Skeletal muscle tissue (tissue), 4 donors: ENCODE results near the gene METRNL. TPM values are rescaled to one million over a fixed set of nuclear protein-coding genes. Genes with fewer than 3 reads are reported as not detected.
"Not testable (repeated sequence)": the region's sequence is repeated elsewhere in the genome, so short reads cannot be mapped to it uniquely, and the experiment has no call there.

ENCODE experiments used
- H3K27ac ChIP-seq: one replicate; pipeline ENCODE4 v1.7.0; 2013; ENCODE audit warnings: mild to moderate bottlenecking, low read depth, low read length, inconsistent platforms
- H3K27me3 ChIP-seq, 3 donors: one replicate each; pipeline ENCODE4 v1.7.0; 2013; ENCODE audit warnings: low read length in 3 of 3; ENCODE audit not compliant: control insufficient read depth in 3 of 3, insufficient read depth in 3 of 3
- H3K36me3 ChIP-seq, 3 donors: one replicate each; pipeline ENCODE4 v1.7.0; 2013; ENCODE audit warnings: low read length in 3 of 3; ENCODE audit not compliant: control insufficient read depth in 3 of 3, insufficient read depth in 3 of 3
- H3K4me1 ChIP-seq, 3 donors: one replicate each; pipeline ENCODE4 v1.7.0; 2013; ENCODE audit warnings: low read length in 3 of 3, mild to moderate bottlenecking in 3 of 3; ENCODE audit not compliant: control insufficient read depth in 3 of 3, insufficient read depth in 3 of 3
- H3K4me3 ChIP-seq, 3 donors: one replicate each; pipeline ENCODE4 v1.7.0; 2013; ENCODE audit warnings: low read length in 3 of 3
- H3K9ac ChIP-seq, 3 donors: one replicate each; pipeline ENCODE4 v1.7.0; 2013; ENCODE audit warnings: low read length in 3 of 3, mild to moderate bottlenecking in 3 of 3, moderate library complexity in 2 of 3, low read depth in 1 of 3
- H3K9me3 ChIP-seq, 3 donors: one replicate each; pipeline ENCODE4 v1.7.0; 2013; ENCODE audit warnings: low read length in 3 of 3; ENCODE audit not compliant: control insufficient read depth in 3 of 3
- total RNA-seq: library from RNA; depleted of rRNA; stranded (reverse); fragments of >200 nt; gene quantifications from one replicate; pipeline ENCODE4 v1.2.3, GENCODE V29; 2014
- donor health status: Osteomylitis.

METRNL gene
- total RNA-seq, 1 donor from 2014 or later: 31.3 TPM

GRCh38 chr17:83116783-83117555 lies 37.6 kb downstream of the METRNL start:
- Histone ChIP-seq H3K36me3 (no peaks in the 10 kb centered on the region), H3K9me3 (no peaks in the 10 kb centered on the region), H3K4me3 (no peak overlapping the region), H3K4me1 (peaks cover 0 to 3% (median 0%) of the 10 kb centered on the region in 3 donors), H3K9ac (no peak overlapping the region), H3K27ac (no peak overlapping the region), H3K27me3 (peaks cover 11 to 34% (median 19%) of the 10 kb centered on the region in 3 donors)

GRCh38 chr17:83117583-83117982 lies 38.2 kb downstream of the METRNL start:
- H3K9me3 ChIP-seq: no peaks in the 10 kb centered on the region
- H3K36me3 ChIP-seq: no peaks in the 10 kb centered on the region
- H3K4me1 ChIP-seq: peaks cover 0 to 3% (median 2%) of the 10 kb centered on the region in 3 donors
- H3K9ac ChIP-seq: no peak overlapping the region
- no peak overlapping the region for H3K27ac ChIP-seq
- peaks cover 12 to 38% (median 26%) of the 10 kb centered on the region in 3 donors for H3K27me3 ChIP-seq
- no peak overlapping the region for H3K4me3 ChIP-seq

- Histone ChIP-seq H3K4me1 (peaks cover 0 to 3% (median 2%) of the 10 kb centered on the region in 3 donors), H3K9ac (no peak overlapping the region), H3K4me3 (no peak overlapping the region)
Observed at GRCh38 chr17:83118071-83118841, 38.8 kb downstream of the METRNL start.

GRCh38 chr17:83119987-83120864 lies 40.8 kb downstream of the METRNL start:
- H3K9ac ChIP-seq: no peak overlapping the region
- H3K27ac ChIP-seq: no peak overlapping the region
- peaks cover 24 to 47% (median 34%) of the 10 kb centered on the region in 3 donors for H3K27me3 ChIP-seq
- no peaks in the 10 kb centered on the region for H3K36me3 ChIP-seq
- H3K4me1 ChIP-seq: peaks cover 2 to 6% (median 2%) of the 10 kb centered on the region in 3 donors
- no peak overlapping the region for H3K4me3 ChIP-seq
- H3K9me3 ChIP-seq: no peaks in the 10 kb centered on the region

More at GRCh38 chr17:83118071-83118841, 38.8 kb downstream of the METRNL start:
- Histone ChIP-seq H3K27ac (no peak overlapping the region), H3K27me3 (peaks cover 19 to 38% (median 32%) of the 10 kb centered on the region in 3 donors), H3K36me3 (no peaks in the 10 kb centered on the region), H3K9me3 (no peaks in the 10 kb centered on the region)

GRCh38 chr17:83121473-83121872 lies 42.1 kb downstream of the METRNL start:
- H3K9ac ChIP-seq, H3K4me3 ChIP-seq, H3K27ac ChIP-seq, H3K9me3 ChIP-seq, H3K36me3 ChIP-seq: not testable (repeated sequence)
- Histone ChIP-seq H3K27me3 (peaks cover 29 to 57% (median 46%) of the 10 kb centered on the region in 3 donors), H3K4me1 (peaks cover 2 to 18% (median 6%) of the 10 kb centered on the region in 3 donors)

GRCh38 chr17:83121921-83122820 lies 42.8 kb downstream of the METRNL start:
- H3K9ac ChIP-seq: no peak overlapping the region
- no peaks in the 10 kb centered on the region for H3K36me3 ChIP-seq
- H3K4me3 ChIP-seq: peak overlapping the region in 1 of 3 donors; percentile 13
- H3K27ac ChIP-seq: peak overlapping the region; percentile 12
- H3K4me1 ChIP-seq: peaks cover 2 to 18% (median 6%) of the 10 kb centered on the region in 3 donors
- H3K27me3 ChIP-seq: peaks cover 30 to 63% (median 47%) of the 10 kb centered on the region in 3 donors
- H3K9me3 ChIP-seq: no peaks in the 10 kb centered on the region

- no peak overlapping the region for H3K27ac ChIP-seq
- H3K9ac ChIP-seq: no peak overlapping the region
- H3K9me3 ChIP-seq: no peaks in the 10 kb centered on the region
- H3K4me3 ChIP-seq: no peak overlapping the region
- H3K27me3 ChIP-seq: peaks cover 29 to 63% (median 47%) of the 10 kb centered on the region in 3 donors
- peaks cover 2 to 18% (median 6%) of the 10 kb centered on the region in 3 donors for H3K4me1 ChIP-seq
- no peaks in the 10 kb centered on the region for H3K36me3 ChIP-seq
Observed at GRCh38 chr17:83122834-83123233, 43.4 kb downstream of the METRNL start.

GRCh38 chr17:83123896-83124801 lies 44.7 kb downstream of the METRNL start:
- H3K4me1 ChIP-seq: peaks cover 2 to 16% (median 6%) of the 10 kb centered on the region in 3 donors
- H3K36me3 ChIP-seq: no peaks in the 10 kb centered on the region
- H3K27ac ChIP-seq: no peak overlapping the region
- H3K9me3 ChIP-seq: no peaks in the 10 kb centered on the region
- H3K9ac ChIP-seq: no peak overlapping the region
- H3K4me3 ChIP-seq: no peak overlapping the region
- peaks cover 29 to 51% (median 37%) of the 10 kb centered on the region in 3 donors for H3K27me3 ChIP-seq
